ENCODE results near the gene TTLL9. TPM values are rescaled to one million over a fixed set of nuclear protein-coding genes. Genes with fewer than 3 reads are reported as not detected.

The TTLL9 gene
- total RNA-seq, 2 donors from 2014 or later = not detected

GRCh38 chr20:31901615-31902014 is 31.2 kb downstream of the TTLL9 start:
- Histone ChIP-seq H3K9me3 (no peaks in the 10 kb centered on the region), H3K4me3 (no peak overlapping the region), H3K4me1 (ENCODE audit: control insufficient read depth in 1 of 2, low read depth in 2 of 2) (no peaks in the 10 kb centered on the region), H3K36me3 (no peaks in the 10 kb centered on the region), H3K27ac (no peak overlapping the region), H3K27me3 (replicated peaks; ENCODE audit: insufficient read depth) (no peaks in the 10 kb centered on the region)
- DNase-seq (ENCODE audit: low spot score) = no peak
- no peak for ATAC-seq (ENCODE audit: insufficient number of reproducible peaks, low FRiP score, low read depth)
- TF ChIP-seq CTCF (IDR thresholded peaks at IDR 0.05) = no peak

- DNase-seq (ENCODE audit: low spot score) = no peak
- no peak overlapping the region for H3K27ac ChIP-seq
- TF ChIP-seq CTCF (IDR thresholded peaks at IDR 0.05) = no peak
- H3K4me1 ChIP-seq (ENCODE audit: control insufficient read depth in 1 of 2, low read depth in 2 of 2) = no peaks in the 10 kb centered on the region
- H3K9me3 ChIP-seq = no peaks in the 10 kb centered on the region
- ATAC-seq (ENCODE audit: insufficient number of reproducible peaks, low FRiP score, low read depth) = no peak
- no peaks in the 10 kb centered on the region for H3K27me3 ChIP-seq (replicated peaks; ENCODE audit: insufficient read depth)
- H3K4me3 ChIP-seq = no peak overlapping the region
- no peaks in the 10 kb centered on the region for H3K36me3 ChIP-seq
Measured at GRCh38 chr20:31903627-31904386, 33.4 kb downstream of the TTLL9 start.

GRCh38 chr20:31906001-31906400 is 35.6 kb downstream of the TTLL9 start:
- Histone ChIP-seq H3K27ac (no peak overlapping the region), H3K4me3 (no peak overlapping the region), H3K4me1 (ENCODE audit: control insufficient read depth in 1 of 2, low read depth in 2 of 2) (no peaks in the 10 kb centered on the region), H3K9me3 (no peaks in the 10 kb centered on the region), H3K36me3 (no peaks in the 10 kb centered on the region), H3K27me3 (replicated peaks; ENCODE audit: insufficient read depth) (no peaks in the 10 kb centered on the region)
- no peak for ATAC-seq (ENCODE audit: insufficient number of reproducible peaks, low FRiP score, low read depth)
- no peak for DNase-seq (ENCODE audit: low spot score)
- TF ChIP-seq CTCF (IDR thresholded peaks at IDR 0.05) = no peak

- Histone ChIP-seq H3K27ac (no peak overlapping the region), H3K9me3 (no peaks in the 10 kb centered on the region), H3K36me3 (no peaks in the 10 kb centered on the region), H3K27me3 (replicated peaks; ENCODE audit: insufficient read depth) (no peaks in the 10 kb centered on the region), H3K4me1 (ENCODE audit: control insufficient read depth in 1 of 2, low read depth in 2 of 2) (no peaks in the 10 kb centered on the region), H3K4me3 (no peak overlapping the region)
- ATAC-seq (ENCODE audit: insufficient number of reproducible peaks, low FRiP score, low read depth) (no peak), DNase-seq (ENCODE audit: low spot score) (no peak)
- TF ChIP-seq CTCF (IDR thresholded peaks at IDR 0.05) = no peak
Measured at GRCh38 chr20:31907046-31907445, 36.6 kb downstream of the TTLL9 start.

- Histone ChIP-seq H3K27ac (no peak overlapping the region), H3K27me3 (replicated peaks; ENCODE audit: insufficient read depth) (no peaks in the 10 kb centered on the region), H3K4me1 (ENCODE audit: control insufficient read depth in 1 of 2, low read depth in 2 of 2) (no peaks in the 10 kb centered on the region), H3K36me3 (no peaks in the 10 kb centered on the region), H3K9me3 (no peaks in the 10 kb centered on the region), H3K4me3 (no peak overlapping the region)
- TF ChIP-seq CTCF (IDR thresholded peaks at IDR 0.05) = no peak
- ATAC-seq (ENCODE audit: insufficient number of reproducible peaks, low FRiP score, low read depth) (no peak), DNase-seq (ENCODE audit: low spot score) (no peak)
Measured at GRCh38 chr20:31908016-31908415, 37.6 kb downstream of the TTLL9 start.

Measured in thoracic aorta (tissue), 2 donors.